Measurements from ENCODE around the gene BDNF. TPM values are rescaled to one million over a fixed set of nuclear protein-coding genes. Genes with fewer than 3 reads are reported as not detected.

The BDNF gene
- total and polyA plus RNA-seq, 2 donors (not counting 1 experiment from before 2014, with no cell fraction given) = not detected

GRCh38 chr11:27651711-27652110, 48.5 kb downstream of the BDNF start:
- Histone ChIP-seq H3K79me2 (ENCODE audit: control insufficient read depth, insufficient read depth, low read length) (no peaks in the 10 kb centered on the region), H3K27ac (ENCODE audit: low read length in 2 of 2) (no peak overlapping the region), H3K36me3 (replicated peaks in 1 of 2; ENCODE audit: control extremely low read depth in 1 of 2, control insufficient read depth in 1 of 2, extremely low read depth in 1 of 2, insufficient read depth in 2 of 2, low read length in 1 of 2) (no peaks in the 10 kb centered on the region), H2AFZ (ENCODE audit: insufficient read depth, low read depth, low read length, poor library complexity, severe bottlenecking) (no peak overlapping the region), H4K20me1 (ENCODE audit: control insufficient read depth, insufficient read depth, low read length, poor library complexity, severe bottlenecking) (no peaks in the 10 kb centered on the region), H3K27me3 (replicated peaks in 1 of 4; ENCODE audit: control extremely low read depth in 1 of 4, control insufficient read depth in 3 of 4, insufficient read depth in 4 of 4, low read length in 3 of 4) (no peaks in the 10 kb centered on the region), H3K4me2 (replicated peaks; ENCODE audit: low read depth, low read length, poor library complexity, severe bottlenecking) (no peak overlapping the region), H3K4me3 (ENCODE audit: control extremely low read depth in 1 of 5, extremely low read depth in 1 of 5, insufficient read depth in 1 of 5, low read depth in 2 of 5, low read length in 4 of 5) (no peak overlapping the region), H3K9me3 (ENCODE audit: control extremely low read depth in 1 of 3, control insufficient read depth in 2 of 3, insufficient read depth in 1 of 3, low read length in 2 of 3) (no peaks in the 10 kb centered on the region), H3K4me1 (ENCODE audit: control insufficient read depth in 2 of 2, insufficient read depth in 2 of 2, low read length in 2 of 2) (no peaks in the 10 kb centered on the region), H3K9ac (ENCODE audit: low read length) (no peak overlapping the region)
- DNase-seq = no peak
- no peaks in the 10 kb centered on the region for H3K9me3 Mint-ChIP-seq (ENCODE audit: insufficient read depth)
- H3K27me3 Mint-ChIP-seq = no peaks in the 10 kb centered on the region
- intact Hi-C loops (cut with micrococcal nuclease) = no loop called here
- no peak overlapping the region for H3K4me3 Mint-ChIP-seq
- ChIA-PET POLR2A (no interaction called here), CTCF (no interaction called here)
- H3K27ac Mint-ChIP-seq = no peak overlapping the region
- H3K4me1 Mint-ChIP-seq = no peaks in the 10 kb centered on the region
- no peak for TF ChIP-seq CTCF (IDR thresholded peaks at IDR 0.05)
- TF ChIP-seq EZH2 (IDR thresholded peaks at IDR 0.05; ENCODE audit: borderline replicate concordance, insufficient read depth, low read depth, low read length, poor library complexity, severe bottlenecking) = no peak
- ATAC-seq (ENCODE audit: low read depth) = no peak

GRCh38 chr11:27650988-27651387, 49.3 kb downstream of the BDNF start:
- H4K20me1 ChIP-seq (ENCODE audit: control insufficient read depth, insufficient read depth, low read length, poor library complexity, severe bottlenecking) = no peaks in the 10 kb centered on the region
- ATAC-seq (ENCODE audit: low read depth) = no peak
- H3K9me3 ChIP-seq (ENCODE audit: control extremely low read depth in 1 of 3, control insufficient read depth in 2 of 3, insufficient read depth in 1 of 3, low read length in 2 of 3) = no peaks in the 10 kb centered on the region
- CTCF ChIA-PET = no interaction called here
- WGBS (ENCODE audit: insufficient coverage) = no CpG with 5 or more reads among the region's 4 CpGs
- intact Hi-C loops (cut with micrococcal nuclease) = no loop called here
- no peaks in the 10 kb centered on the region for H3K36me3 ChIP-seq (replicated peaks in 1 of 2; ENCODE audit: control extremely low read depth in 1 of 2, control insufficient read depth in 1 of 2, extremely low read depth in 1 of 2, insufficient read depth in 2 of 2, low read length in 1 of 2)
- H3K4me2 ChIP-seq (replicated peaks; ENCODE audit: low read depth, low read length, poor library complexity, severe bottlenecking) = no peak overlapping the region
- no peak overlapping the region for H3K4me3 Mint-ChIP-seq
- no peaks in the 10 kb centered on the region for H3K4me1 ChIP-seq (ENCODE audit: control insufficient read depth in 2 of 2, insufficient read depth in 2 of 2, low read length in 2 of 2)
- H3K4me3 ChIP-seq (ENCODE audit: control extremely low read depth in 1 of 5, extremely low read depth in 1 of 5, insufficient read depth in 1 of 5, low read depth in 2 of 5, low read length in 4 of 5) = no peak overlapping the region
- H2AFZ ChIP-seq (ENCODE audit: insufficient read depth, low read depth, low read length, poor library complexity, severe bottlenecking) = no peak overlapping the region
- POLR2A ChIA-PET = no interaction called here
- no peaks in the 10 kb centered on the region for H3K9me3 Mint-ChIP-seq (ENCODE audit: insufficient read depth)
- H3K27ac ChIP-seq (ENCODE audit: low read length in 2 of 2) = no peak overlapping the region
- DNase-seq = no peak
- no peaks in the 10 kb centered on the region for H3K79me2 ChIP-seq (ENCODE audit: control insufficient read depth, insufficient read depth, low read length)
- no peaks in the 10 kb centered on the region for H3K27me3 Mint-ChIP-seq
- no peak overlapping the region for H3K27ac Mint-ChIP-seq
- no peak overlapping the region for H3K9ac ChIP-seq (ENCODE audit: low read length)
- no peaks in the 10 kb centered on the region for H3K27me3 ChIP-seq (replicated peaks in 1 of 4; ENCODE audit: control extremely low read depth in 1 of 4, control insufficient read depth in 3 of 4, insufficient read depth in 4 of 4, low read length in 3 of 4)
- TF ChIP-seq CTCF (IDR thresholded peaks at IDR 0.05) = no peak
- TF ChIP-seq EZH2 (IDR thresholded peaks at IDR 0.05; ENCODE audit: borderline replicate concordance, insufficient read depth, low read depth, low read length, poor library complexity, severe bottlenecking) = no peak
- H3K4me1 Mint-ChIP-seq = no peaks in the 10 kb centered on the region

All from B cell (primary cell).